Spleen (tissue), 11 donors: ENCODE results near the gene NRXN3. TPM values are rescaled to one million over a fixed set of nuclear protein-coding genes. Genes with fewer than 3 reads are reported as not detected.

Experiments used
- DNase-seq: peaks from one replicate; pipeline ENCODE4 v3.0.0-alpha.2; 2020
- H3K27ac ChIP-seq, 8 donors: fragments of 200-600 bp; sonication (generic) in 7 of 8; 1 replicate in 4 of 8; 2 replicates in 4 of 8; pipeline versions ENCODE4 v1.5.0 to v1.8.0; 2016 to 2021; ENCODE audit warnings: inconsistent platforms in 4 of 8, mild to moderate bottlenecking in 4 of 8, moderate library complexity in 1 of 8
- H3K27me3 ChIP-seq, 7 donors: fragments of 200-600 bp; sonication (generic) in 6 of 7; replicated peaks in 1 of 7; 1 replicate in 4 of 7; 2 replicates in 3 of 7; pipeline versions ENCODE4 v1.5.0 to v1.8.0; 2016 to 2021; ENCODE audit warnings: inconsistent platforms in 3 of 7, mild to moderate bottlenecking in 1 of 7
- H3K36me3 ChIP-seq, 6 donors: fragments of 200-600 bp; sonication (generic) in 5 of 6; 1 replicate in 4 of 6; 2 replicates in 2 of 6; pipeline versions ENCODE4 v1.5.0 to v1.8.0; 2016 to 2021; ENCODE audit warnings: inconsistent platforms in 2 of 6
- H3K4me1 ChIP-seq, 6 donors: fragments of 200-600 bp; sonication (generic) in 5 of 6; 1 replicate in 3 of 6; 2 replicates in 3 of 6; pipeline versions ENCODE4 v1.5.0 to v1.8.0; 2016 to 2021; ENCODE audit warnings: inconsistent platforms in 3 of 6
- H3K4me3 ChIP-seq, 8 donors: fragments of 200-600 bp; sonication (generic) in 7 of 8; 1 replicate in 4 of 8; 2 replicates in 4 of 8; pipeline versions ENCODE4 v1.5.0 to v1.8.0; 2016 to 2021; ENCODE audit warnings: inconsistent platforms in 4 of 8, mild to moderate bottlenecking in 4 of 8, moderate library complexity in 2 of 8
- H3K9me3 ChIP-seq, 8 donors: fragments of 200-600 bp; sonication (generic) in 7 of 8; 1 replicate in 4 of 8; 2 replicates in 4 of 8; pipeline versions ENCODE4 v1.5.0 to v1.8.0; 2016 to 2021; ENCODE audit warnings: inconsistent platforms in 4 of 8
- POLR2A ChIP-seq, 3 donors: fragments of 450-650 bp; IDR thresholded peaks; one replicate each; pipeline ENCODE4 v1.5.1; 2017; ENCODE audit warnings: antibody characterized with exemption in 3 of 3, mild to moderate bottlenecking in 1 of 3
- POLR2AphosphoS5 ChIP-seq, 3 donors: sonication (generic); formaldehyde crosslinking; IDR thresholded peaks; one replicate each; pipeline ENCODE4 v1.5.1; 2017; ENCODE audit warnings: antibody characterized with exemption in 3 of 3
- WGBS, 5 donors: extraction: QIAGEN DNeasy Blood & Tissue Kit in 3 of 5; methylation state at CpG; one replicate each; pipeline versions ENCODE4 v1.1.5 to v1.1.7; 2013 to 2018; 5-methylcytosine and 5-hydroxymethylcytosine counted together
- intact Hi-C: fragments of 100-400 bp; cut with DNase I; formaldehyde crosslinking; loops from one replicate; pipeline ENCODE4 v1.15.0; 2023; ENCODE audit warnings: low total_unique reads
- polyA plus RNA-seq, 3 donors: library from polyadenylated mRNA; stranded (reverse); fragments of 200-250 nt; gene quantifications; one replicate each; pipeline ENCODE4 v1.2.1, GENCODE V29; 2013
- total RNA-seq, 7 donors: library from RNA; depleted of rRNA in 3 of 7; stranded (reverse); fragments of >200 nt in 3 of 7; fragmentation: NEBNext Ultra II Directional in 4 of 7; extraction: Animal tissue kit (Norgen Biotek cat#: 25700) in 4 of 7; gene quantifications; one replicate each; pipeline versions ENCODE4 v1.1.0 to v1.2.1, GENCODE V29; 2016 to 2021
- TF ChIP-seq, protein P1 (sequence below), 11 experiments: fragments of 200-600 bp in 7 of 11; fragments of 450-650 bp in 4 of 11; sonication (generic) in 4 of 11; IDR thresholded peaks in 8 of 11; conservative IDR thresholded peaks in 3 of 11; 1 replicate in 7 of 11; 2 replicates in 4 of 11; pipeline versions ENCODE4 v1.4.0 to v1.8.0; 2016 to 2021; ENCODE audit warnings: antibody characterized with exemption in 11 of 11, inconsistent platforms in 4 of 11, mild to moderate bottlenecking in 1 of 11
- donor health status: healthy with polysubstance abuse.
- donor health status: DM: no; HTN: no; CAD: no; lungs with moderate emphysema.
- donor health status: DM: no; HTN: no; CAD: no.
- donor health status: Bipolar disorder and iron deficiency.
- donor health status: healthy.
- donor health status: DM: no; HTN: no; CAD: no.
- donor health status: DM: yes; HTN: yes; CAD: no.

Gene NRXN3
- total and polyA plus RNA-seq, 10 donors: 0.21 to 11.5 (median 1.6) TPM

DNA sequence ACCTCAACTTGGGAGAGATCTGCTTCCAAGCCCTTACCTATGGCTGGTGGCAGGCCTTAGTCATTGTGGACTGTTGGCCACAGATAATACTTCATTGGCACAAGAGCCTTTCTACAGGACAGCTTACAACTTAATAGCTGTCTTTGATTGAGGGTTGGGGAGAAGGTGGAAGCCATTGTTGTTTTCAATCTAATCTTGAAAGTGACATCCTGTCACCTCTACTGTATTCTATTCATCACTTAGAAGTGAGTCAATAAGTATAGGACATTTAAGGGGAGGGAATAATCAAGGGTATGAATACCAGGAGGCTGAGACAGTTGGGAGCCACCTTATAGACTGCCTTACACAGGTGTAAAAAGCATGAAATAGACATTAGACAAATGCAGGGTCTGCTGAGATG, 906.3 kb downstream of the NRXN3 start:
- Histone ChIP-seq H3K4me3 (no peak overlapping the region), H3K36me3 (no peaks in the 10 kb centered on the region), H3K27me3 (no peaks in the 10 kb centered on the region), H3K9me3 (no peaks in the 10 kb centered on the region), H3K4me1 (no peaks in the 10 kb centered on the region), H3K27ac (no peak overlapping the region)
- intact Hi-C loops: no loop called here
- TF ChIP-seq POLR2A (IDR thresholded peaks at IDR 0.05) (no peak), POLR2AphosphoS5 (IDR thresholded peaks at IDR 0.05) (no peak)
- TF ChIP-seq, protein P1, sequence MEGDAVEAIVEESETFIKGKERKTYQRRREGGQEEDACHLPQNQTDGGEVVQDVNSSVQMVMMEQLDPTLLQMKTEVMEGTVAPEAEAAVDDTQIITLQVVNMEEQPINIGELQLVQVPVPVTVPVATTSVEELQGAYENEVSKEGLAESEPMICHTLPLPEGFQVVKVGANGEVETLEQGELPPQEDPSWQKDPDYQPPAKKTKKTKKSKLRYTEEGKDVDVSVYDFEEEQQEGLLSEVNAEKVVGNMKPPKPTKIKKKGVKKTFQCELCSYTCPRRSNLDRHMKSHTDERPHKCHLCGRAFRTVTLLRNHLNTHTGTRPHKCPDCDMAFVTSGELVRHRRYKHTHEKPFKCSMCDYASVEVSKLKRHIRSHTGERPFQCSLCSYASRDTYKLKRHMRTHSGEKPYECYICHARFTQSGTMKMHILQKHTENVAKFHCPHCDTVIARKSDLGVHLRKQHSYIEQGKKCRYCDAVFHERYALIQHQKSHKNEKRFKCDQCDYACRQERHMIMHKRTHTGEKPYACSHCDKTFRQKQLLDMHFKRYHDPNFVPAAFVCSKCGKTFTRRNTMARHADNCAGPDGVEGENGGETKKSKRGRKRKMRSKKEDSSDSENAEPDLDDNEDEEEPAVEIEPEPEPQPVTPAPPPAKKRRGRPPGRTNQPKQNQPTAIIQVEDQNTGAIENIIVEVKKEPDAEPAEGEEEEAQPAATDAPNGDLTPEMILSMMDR (IDR thresholded peaks at IDR 0.05 in 8 of 11, conservative IDR thresholded peaks at IDR 0.05 in 3 of 11): no peak
- no peak for DNase-seq

DNA sequence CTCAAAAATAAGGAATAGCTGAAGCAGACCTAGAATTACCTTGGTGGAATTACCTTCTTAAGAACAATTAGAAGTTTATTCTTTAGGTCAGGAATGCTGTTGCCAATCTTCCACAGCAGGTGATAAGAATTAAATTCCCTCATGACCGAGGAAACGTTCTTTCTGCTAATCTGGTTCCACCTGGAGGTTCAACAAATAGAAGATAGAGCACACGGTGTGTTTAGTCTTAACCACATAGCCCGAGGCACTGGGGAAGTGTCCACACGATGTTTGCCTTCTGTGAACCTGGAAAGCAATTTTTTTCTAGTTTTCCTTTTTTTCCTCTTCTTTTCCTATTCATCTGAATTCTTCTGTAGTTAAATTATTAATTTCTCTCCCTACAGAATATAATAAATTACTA, 906.9 kb downstream of the NRXN3 start:
- no peak overlapping the region for H3K27ac ChIP-seq
- H3K4me3 ChIP-seq: no peak overlapping the region
- H3K9me3 ChIP-seq: no peaks in the 10 kb centered on the region
- intact Hi-C loops: no loop called here
- no peaks in the 10 kb centered on the region for H3K27me3 ChIP-seq
- no peaks in the 10 kb centered on the region for H3K4me1 ChIP-seq
- TF ChIP-seq POLR2AphosphoS5 (IDR thresholded peaks at IDR 0.05) (no peak), POLR2A (IDR thresholded peaks at IDR 0.05) (no peak)
- WGBS, 5 donors: 74 to 88% (median 79%) methylated on average over 5 of the region's 5 CpGs
- no peak for DNase-seq
- H3K36me3 ChIP-seq: no peaks in the 10 kb centered on the region

DNA sequence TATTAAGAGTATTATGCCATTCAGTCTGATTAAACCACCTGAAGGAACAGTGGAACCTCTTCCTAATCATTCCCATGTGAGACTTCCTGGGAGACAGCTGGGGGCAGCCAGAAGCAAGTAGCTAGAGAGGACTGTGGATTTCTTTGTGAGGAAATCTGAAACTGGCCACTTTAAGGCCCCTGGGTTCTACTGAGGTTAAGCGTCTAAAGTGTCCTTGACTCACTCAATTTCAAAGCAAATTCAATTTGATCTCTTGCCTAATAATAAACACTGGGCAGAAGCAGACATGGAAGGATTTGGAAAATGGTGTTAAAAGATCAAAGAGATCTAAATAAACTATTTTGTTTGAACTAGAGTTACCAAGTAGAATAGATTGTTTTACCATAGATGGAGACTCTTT, 909.9 kb downstream of the NRXN3 start:
- no peak for DNase-seq
- Histone ChIP-seq H3K36me3 (no peaks in the 10 kb centered on the region), H3K4me3 (no peak overlapping the region), H3K27me3 (no peaks in the 10 kb centered on the region), H3K4me1 (no peaks in the 10 kb centered on the region), H3K9me3 (no peaks in the 10 kb centered on the region), H3K27ac (no peak overlapping the region)
- intact Hi-C loops: no loop called here
- 63 to 96% (median 84%) methylated on average over 1 of the region's 1 CpG for WGBS, 5 donors
- no peak for TF ChIP-seq POLR2AphosphoS5 (IDR thresholded peaks at IDR 0.05)
- TF ChIP-seq, protein P1 (IDR thresholded peaks at IDR 0.05 in 8 of 11, conservative IDR thresholded peaks at IDR 0.05 in 3 of 11): no peak
- TF ChIP-seq POLR2A (IDR thresholded peaks at IDR 0.05): no peak

DNA sequence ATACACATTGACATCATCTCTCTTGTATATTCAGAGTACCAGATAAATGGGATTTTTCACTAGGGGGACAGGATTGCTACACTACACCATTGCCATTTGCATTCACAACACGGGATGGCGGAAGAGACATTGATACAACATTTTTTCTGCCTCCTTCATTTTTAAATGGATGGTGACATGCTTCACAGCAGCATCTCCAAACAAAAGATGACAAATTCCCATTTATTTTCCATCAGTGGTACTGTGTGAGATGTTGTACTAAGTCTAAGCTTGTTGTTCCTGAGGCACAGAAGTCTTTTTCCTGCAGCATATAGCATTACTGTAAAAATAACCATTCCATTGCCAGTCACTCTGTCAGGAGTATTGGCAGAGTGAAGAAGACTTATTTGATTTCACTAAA, 912.7 kb downstream of the NRXN3 start:
- H3K9me3 ChIP-seq: no peaks in the 10 kb centered on the region
- H3K27me3 ChIP-seq: no peaks in the 10 kb centered on the region
- intact Hi-C loops: no loop called here
- WGBS, 5 donors: 85 to 90% (median 89%) methylated on average over 2 of the region's 2 CpGs
- DNase-seq: no peak
- H3K4me1 ChIP-seq: no peaks in the 10 kb centered on the region
- H3K27ac ChIP-seq: no peak overlapping the region
- H3K4me3 ChIP-seq: no peak overlapping the region
- no peak for TF ChIP-seq POLR2AphosphoS5 (IDR thresholded peaks at IDR 0.05)
- TF ChIP-seq, protein P1 (IDR thresholded peaks at IDR 0.05 in 8 of 11, conservative IDR thresholded peaks at IDR 0.05 in 3 of 11): no peak
- no peak for TF ChIP-seq POLR2A (IDR thresholded peaks at IDR 0.05)
- H3K36me3 ChIP-seq: no peaks in the 10 kb centered on the region

DNA sequence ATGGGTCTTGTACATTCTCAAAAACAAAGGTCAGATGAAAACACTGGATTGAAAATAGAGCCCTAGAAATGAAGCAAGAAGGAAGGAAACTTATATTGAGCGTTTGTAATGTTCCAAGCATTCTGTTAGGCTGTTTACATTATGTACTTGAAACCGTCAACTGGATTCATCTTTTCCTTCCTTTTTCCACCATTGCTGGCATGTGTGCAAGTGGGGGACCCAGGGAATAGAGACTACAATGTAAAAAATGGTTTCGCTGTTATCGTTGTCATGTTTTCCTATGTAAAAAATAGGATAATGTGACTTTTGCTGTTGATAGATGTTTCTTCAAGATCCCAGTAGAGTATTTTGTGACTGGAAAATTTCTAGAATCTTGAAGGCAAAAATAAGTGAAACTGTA, 913.2 kb downstream of the NRXN3 start:
- intact Hi-C loops: no loop called here
- WGBS, 5 donors: 46 to 62% (median 50%) methylated on average over 4 of the region's 4 CpGs

More for the DNA sequence above, 913.2 kb downstream of the NRXN3 start:
- no peak overlapping the region for H3K4me3 ChIP-seq
- H3K36me3 ChIP-seq: no peaks in the 10 kb centered on the region
- H3K27ac ChIP-seq: no peak overlapping the region
- H3K9me3 ChIP-seq: no peaks in the 10 kb centered on the region
- H3K4me1 ChIP-seq: no peaks in the 10 kb centered on the region
- no peak for TF ChIP-seq POLR2A (IDR thresholded peaks at IDR 0.05)
- TF ChIP-seq, protein P1 (IDR thresholded peaks at IDR 0.05 in 8 of 11, conservative IDR thresholded peaks at IDR 0.05 in 3 of 11): no peak
- no peaks in the 10 kb centered on the region for H3K27me3 ChIP-seq
- no peak for DNase-seq
